Smooth muscle cell (in vitro differentiated cells): ENCODE measurements around the gene ZBTB14. TPM values are rescaled to one million over a fixed set of nuclear protein-coding genes. Genes with fewer than 3 reads are reported as not detected.

Source experiments
- DNase-seq: peaks from one replicate; lab custom pipeline; 2025; ENCODE audit not compliant: unreplicated experiment; lab: John Stamatoyannopoulos, UW
- H2AFZ ChIP-seq: fragments of 200-600 bp; sonication (generic); 2 replicates; pipeline ENCODE4 v1.6.0; 2016; ENCODE audit warnings: antibody characterized with exemption, low read depth, mild to moderate bottlenecking
- H3F3A ChIP-seq: fragments of 200-600 bp; sonication (generic); 2 replicates; pipeline ENCODE4 v1.6.0; 2017; ENCODE audit warnings: antibody characterized with exemption, low read depth
- H3K27ac ChIP-seq: fragments of 200-600 bp; sonication (generic); 2 replicates; pipeline ENCODE4 v1.5.1; 2016; ENCODE audit warnings: low read depth, mild to moderate bottlenecking
- H3K27me3 ChIP-seq: fragments of 200-600 bp; sonication (generic); 2 replicates; pipeline ENCODE4 v1.6.1; 2016; ENCODE audit warnings: low read depth, mild to moderate bottlenecking
- H3K36me3 ChIP-seq: fragments of 200-600 bp; sonication (generic); 2 replicates; pipeline ENCODE4 v1.5.1; 2016; ENCODE audit warnings: low read depth
- H3K4me1 ChIP-seq: fragments of 200-600 bp; sonication (generic); 2 replicates; pipeline ENCODE4 v1.5.1; 2016; ENCODE audit warnings: low read depth
- H3K4me2 ChIP-seq: fragments of 200-600 bp; sonication (generic); 2 replicates; pipeline ENCODE4 v1.6.0; 2016; ENCODE audit warnings: mild to moderate bottlenecking
- H3K4me3 ChIP-seq: fragments of 200-600 bp; sonication (generic); 2 replicates; pipeline ENCODE4 v1.5.1; 2016; ENCODE audit warnings: mild to moderate bottlenecking
- H3K79me2 ChIP-seq: fragments of 200-600 bp; sonication (generic); 2 replicates; pipeline ENCODE4 v1.6.0; 2016; ENCODE audit warnings: low read depth, mild to moderate bottlenecking
- H3K9ac ChIP-seq: fragments of 200-600 bp; sonication (generic); 2 replicates; pipeline ENCODE4 v1.6.0; 2016; ENCODE audit warnings: low read depth
- H3K9me3 ChIP-seq: fragments of 200-600 bp; sonication (generic); replicated peaks from 2 replicates; pipeline ENCODE4 v1.5.1; 2016; ENCODE audit warnings: low read depth
- H4K20me1 ChIP-seq: fragments of 200-600 bp; sonication (generic); 2 replicates; pipeline ENCODE4 v1.6.0; 2016; ENCODE audit warnings: low read depth
- CTCF ChIP-seq: fragments of 200-600 bp; sonication (generic); IDR thresholded peaks from 2 replicates; pipeline ENCODE4 v1.5.1; 2017; ENCODE audit warnings: borderline replicate concordance, mild to moderate bottlenecking, antibody characterized with exemption; ENCODE audit not compliant: insufficient read depth, poor library complexity, severe bottlenecking
- WGBS: methylation state at CpG from one replicate; pipeline ENCODE4 v1.1.7; 2016; ENCODE audit warnings: low lambda C conversion rate; 5-methylcytosine and 5-hydroxymethylcytosine counted together
- polyA plus RNA-seq: library from polyadenylated mRNA; unstranded; fragments of >200 nt; fragmentation: Nextera tagmentation; extraction: Ambion mirVana; gene quantifications from 2 replicates; pipeline ENCODE4 v1.2.1, GENCODE V29; 2016
- total RNA-seq: library from RNA; depleted of rRNA; stranded (reverse); fragments of >200 nt; gene quantifications from 2 replicates; pipeline ENCODE4 v1.2.3, GENCODE V29; 2014

Gene ZBTB14
- total RNA-seq (11.6 and 12.5 TPM in 2 replicates), polyA plus RNA-seq (5.8 and 9.7 TPM in 2 replicates)

GRCh38 chr18:5295231-5295920, at the start of gene ZBTB14:
TSS of gene ZBTB14 (minus strand) at chr18:5295726. CDS start at chr18:5293246, 2,480 bp downstream.
- Histone ChIP-seq H3F3A (no peaks in the 10 kb centered on the region), H4K20me1 (no peaks in the 10 kb centered on the region), H3K79me2 (peaks cover 4% of the 10 kb centered on the region), H3K9me3 (no peaks in the 10 kb centered on the region), H3K27ac (peak within 1 kb of the TSS; percentile 97), H3K27me3 (no peaks in the 10 kb centered on the region), H3K4me2 (peak within 1 kb of the TSS; percentile 99), H2AFZ (peak within 1 kb of the TSS; percentile 100), H3K36me3 (no peaks in the 10 kb centered on the region), H3K9ac (peak within 1 kb of the TSS; percentile 95), H3K4me3 (peak within 1 kb of the TSS; percentile 98), H3K4me1 (no peaks in the 10 kb centered on the region)
- WGBS: 0% methylated on average over 8 of the region's 116 CpGs
- DNase-seq: peak; percentile 56
- TF ChIP-seq CTCF: no peak

- 87% methylated on average over 2 of the region's 2 CpGs for whole genome bisulfite sequencing
- no peaks in the 10 kb centered on the region for H3K4me1 ChIP-seq
- H4K20me1 ChIP-seq: no peaks in the 10 kb centered on the region
- H3K36me3 ChIP-seq: no peaks in the 10 kb centered on the region
- no peak overlapping the region for H3K4me2 ChIP-seq
- no peak overlapping the region for H3K27ac ChIP-seq
- H3K27me3 ChIP-seq: peaks cover 4% of the 10 kb centered on the region
- no peak overlapping the region for H3K4me3 ChIP-seq
- no peak for TF ChIP-seq CTCF
- H3K79me2 ChIP-seq: no peaks in the 10 kb centered on the region
- no peak overlapping the region for H2AFZ ChIP-seq
- DNase-seq: no peak
- no peaks in the 10 kb centered on the region for H3F3A ChIP-seq
- no peak overlapping the region for H3K9ac ChIP-seq
- H3K9me3 ChIP-seq: no peaks in the 10 kb centered on the region
Observed at GRCh38 chr18:5339202-5339834, 43.8 kb upstream of the ZBTB14 start.

GRCh38 chr18:5334456-5335075, 39.0 kb upstream of the ZBTB14 start:
- Histone ChIP-seq H3K27me3 (no peaks in the 10 kb centered on the region), H3K36me3 (no peaks in the 10 kb centered on the region), H2AFZ (no peak overlapping the region), H3K9me3 (no peaks in the 10 kb centered on the region), H3K79me2 (no peaks in the 10 kb centered on the region), H3K9ac (no peak overlapping the region), H4K20me1 (no peaks in the 10 kb centered on the region), H3K4me1 (no peaks in the 10 kb centered on the region), H3K4me3 (no peak overlapping the region), H3K4me2 (no peak overlapping the region), H3F3A (no peaks in the 10 kb centered on the region), H3K27ac (no peak overlapping the region)
- DNase-seq: no peak
- no peak for TF ChIP-seq CTCF
- 40% methylated on average over 6 of the region's 6 CpGs for WGBS
